Measurements from ENCODE around the gene LYSMD2.

LYSMD2 gene

DNA sequence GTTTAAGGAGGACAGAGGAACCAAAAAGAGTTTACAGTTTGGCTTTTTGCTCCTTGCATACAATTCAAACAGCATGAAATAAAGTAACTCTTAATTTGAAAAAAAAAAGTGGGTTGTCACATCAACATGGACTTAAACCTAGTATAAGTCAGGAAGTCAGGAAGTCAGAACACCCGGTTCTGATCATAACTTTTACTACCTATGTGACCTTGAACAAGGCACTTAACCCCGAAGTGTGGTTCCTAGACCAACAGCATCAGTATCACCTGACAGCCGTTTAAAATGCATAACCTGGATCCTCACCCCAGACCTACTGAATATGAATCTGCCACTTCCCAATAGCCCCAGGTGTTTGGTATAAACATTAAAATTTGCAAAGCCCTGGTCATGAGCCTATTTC lies 18.7 kb downstream of the LYSMD2 start:
- Histone ChIP-seq H3K36me3 (ENCODE audit: insufficient read depth, low read length) (0 out of 2 replicates have a peak, but pooled peaks cover 4% of the 10 kb centered on the region), H2AFZ (ENCODE audit: low read length, unreplicated experiment) (no peak overlapping the region), H3K4me3 (ENCODE audit: low read depth, low read length) (no peak overlapping the region), H3K79me2 (ENCODE audit: control insufficient read depth, insufficient read depth, low read length, unreplicated experiment) (no peaks in the 10 kb centered on the region), H3K4me1 (ENCODE audit: control insufficient read depth, insufficient read depth, low read length, unreplicated experiment) (peaks cover 12% of the 10 kb centered on the region), H3K27me3 (ENCODE audit: insufficient read depth, low read length) (no peaks in the 10 kb centered on the region), H3K27ac (ENCODE audit: low read depth, low read length) (no peak overlapping the region)

DNA sequence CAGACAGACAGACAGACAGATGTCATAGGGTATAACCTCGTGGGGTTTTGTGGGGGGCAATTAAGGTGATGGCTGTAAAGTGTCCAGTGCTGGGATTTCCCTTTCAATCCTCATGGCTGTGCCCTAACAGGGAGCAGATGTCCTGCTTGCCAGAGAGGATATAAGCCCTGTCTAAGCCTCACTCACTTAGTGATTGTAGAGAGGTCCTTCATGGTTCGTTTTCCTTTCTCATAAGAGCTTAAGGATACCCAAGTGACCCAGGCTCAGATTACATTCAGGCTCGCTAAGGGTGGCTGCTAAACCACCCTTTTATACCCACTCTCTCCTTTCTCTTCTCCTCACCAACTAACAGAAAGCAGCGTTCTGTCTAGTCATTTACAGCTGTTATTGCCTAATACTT lies 19.2 kb downstream of the LYSMD2 start:
- Histone ChIP-seq H2AFZ (ENCODE audit: low read length, unreplicated experiment) (no peak overlapping the region), H3K4me1 (ENCODE audit: control insufficient read depth, insufficient read depth, low read length, unreplicated experiment) (peaks cover 12% of the 10 kb centered on the region), H3K27me3 (ENCODE audit: insufficient read depth, low read length) (no peaks in the 10 kb centered on the region), H3K79me2 (ENCODE audit: control insufficient read depth, insufficient read depth, low read length, unreplicated experiment) (no peaks in the 10 kb centered on the region), H3K4me3 (ENCODE audit: low read depth, low read length) (no peak overlapping the region), H3K27ac (ENCODE audit: low read depth, low read length) (no peak overlapping the region), H3K36me3 (ENCODE audit: insufficient read depth, low read length) (0 out of 2 replicates have a peak, but pooled peaks cover 4% of the 10 kb centered on the region)

DNA sequence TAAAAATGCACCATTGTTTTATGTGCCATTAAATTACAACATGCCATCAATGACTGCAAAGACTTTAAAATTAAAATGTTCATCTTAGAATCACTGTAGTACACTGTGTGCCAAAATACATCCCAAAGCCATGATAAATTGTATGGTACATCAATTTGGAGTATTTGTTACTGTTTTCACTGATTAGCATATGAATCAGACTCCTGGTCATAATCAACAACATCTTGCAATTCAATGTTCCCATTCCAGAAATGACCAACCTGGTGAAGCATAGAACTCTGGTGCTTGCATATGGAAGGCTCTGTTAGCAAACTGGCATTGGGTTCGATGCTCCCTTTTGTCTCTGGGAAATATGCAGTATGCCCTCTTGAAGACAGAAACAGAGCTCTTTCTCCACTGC lies 22.5 kb downstream of the LYSMD2 start:
- Histone ChIP-seq H3K79me2 (ENCODE audit: control insufficient read depth, insufficient read depth, low read length, unreplicated experiment) (no peaks in the 10 kb centered on the region), H3K36me3 (ENCODE audit: insufficient read depth, low read length) (no peaks in the 10 kb centered on the region), H3K27ac (ENCODE audit: low read depth, low read length) (no peak overlapping the region), H3K4me3 (ENCODE audit: low read depth, low read length) (no peak overlapping the region), H3K27me3 (ENCODE audit: insufficient read depth, low read length) (no peaks in the 10 kb centered on the region), H3K4me1 (ENCODE audit: control insufficient read depth, insufficient read depth, low read length, unreplicated experiment) (no peaks in the 10 kb centered on the region), H2AFZ (ENCODE audit: low read length, unreplicated experiment) (no peak overlapping the region)

DNA sequence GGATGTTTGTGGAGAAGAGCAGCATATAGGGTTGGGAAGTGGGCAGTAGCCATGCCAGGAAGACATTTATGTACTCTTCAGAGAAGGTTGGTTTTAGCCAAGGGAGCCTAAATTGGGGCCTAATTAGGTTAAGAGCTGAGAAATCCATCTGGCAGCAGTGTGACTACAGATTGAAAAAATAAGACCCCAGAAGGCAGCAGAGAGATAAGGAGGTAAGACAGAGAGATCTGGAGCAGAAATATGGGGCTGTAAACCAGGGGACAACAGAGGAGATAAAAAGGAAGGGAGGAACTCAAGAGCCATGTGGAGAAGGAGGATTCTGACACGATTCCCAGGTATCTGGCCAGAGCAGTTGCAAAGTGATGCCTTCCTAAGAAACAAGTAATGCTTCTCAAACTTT lies 23.3 kb downstream of the LYSMD2 start:
- no peaks in the 10 kb centered on the region for H3K79me2 ChIP-seq (ENCODE audit: control insufficient read depth, insufficient read depth, low read length, unreplicated experiment)
- no peak overlapping the region for H3K27ac ChIP-seq (ENCODE audit: low read depth, low read length)
- H3K4me3 ChIP-seq (ENCODE audit: low read depth, low read length): no peak overlapping the region
- no peaks in the 10 kb centered on the region for H3K36me3 ChIP-seq (ENCODE audit: insufficient read depth, low read length)
- H2AFZ ChIP-seq (ENCODE audit: low read length, unreplicated experiment): no peak overlapping the region
- no peaks in the 10 kb centered on the region for H3K27me3 ChIP-seq (ENCODE audit: insufficient read depth, low read length)
- no peaks in the 10 kb centered on the region for H3K4me1 ChIP-seq (ENCODE audit: control insufficient read depth, insufficient read depth, low read length, unreplicated experiment)

DNA sequence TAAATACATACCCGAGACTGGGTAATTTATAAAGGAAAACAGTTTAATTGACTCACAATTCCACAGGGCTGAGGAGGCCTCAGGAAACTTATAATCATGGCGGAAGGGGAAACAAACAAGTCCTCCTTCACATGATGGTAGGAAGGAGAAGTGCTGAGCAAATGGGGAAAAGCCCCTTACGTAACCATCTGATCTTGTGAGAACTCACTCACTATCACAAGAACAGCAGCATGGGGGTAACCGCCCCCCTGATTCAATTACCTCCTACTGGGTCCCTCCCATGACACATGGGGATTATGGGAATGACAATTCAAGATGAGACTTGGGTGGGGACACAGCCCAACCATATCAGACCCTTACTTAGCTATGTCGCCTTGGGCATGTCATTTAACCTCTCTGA lies 28.4 kb downstream of the LYSMD2 start:
- Histone ChIP-seq H3K27me3 (ENCODE audit: insufficient read depth, low read length) (peaks cover 12% of the 10 kb centered on the region; the same call in 1 of the 2 replicates), H3K27ac (ENCODE audit: low read depth, low read length) (no peak overlapping the region), H3K4me1 (ENCODE audit: control insufficient read depth, insufficient read depth, low read length, unreplicated experiment) (no peaks in the 10 kb centered on the region), H3K4me3 (ENCODE audit: low read depth, low read length) (no peak overlapping the region), H3K36me3 (ENCODE audit: insufficient read depth, low read length) (no peaks in the 10 kb centered on the region), H3K79me2 (ENCODE audit: control insufficient read depth, insufficient read depth, low read length, unreplicated experiment) (no peaks in the 10 kb centered on the region), H2AFZ (ENCODE audit: low read length, unreplicated experiment) (no peak overlapping the region)

DNA sequence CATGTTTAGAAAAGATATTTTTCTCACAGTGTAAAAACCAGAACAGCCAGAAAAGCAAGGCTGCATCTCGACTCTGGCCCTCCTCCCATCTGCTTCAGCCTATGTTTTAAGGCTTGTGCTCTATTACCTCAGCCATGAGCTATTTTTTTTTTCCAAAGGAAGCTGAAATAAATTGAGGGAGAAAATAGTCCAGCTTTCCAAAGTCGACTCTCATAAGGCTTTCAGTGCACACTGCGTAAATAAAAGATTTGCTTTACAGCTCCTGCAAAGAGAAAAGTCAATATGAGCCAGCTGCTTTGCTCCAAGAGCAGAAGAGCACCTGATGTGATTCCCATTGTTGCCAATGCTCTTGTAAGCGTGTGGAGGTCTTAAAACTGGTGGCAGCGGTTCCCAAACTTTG lies 29.4 kb downstream of the LYSMD2 start:
- Histone ChIP-seq H3K79me2 (ENCODE audit: control insufficient read depth, insufficient read depth, low read length, unreplicated experiment) (no peaks in the 10 kb centered on the region), H3K27me3 (ENCODE audit: insufficient read depth, low read length) (peaks cover 21% of the 10 kb centered on the region), H3K4me1 (ENCODE audit: control insufficient read depth, insufficient read depth, low read length, unreplicated experiment) (no peaks in the 10 kb centered on the region), H3K27ac (ENCODE audit: low read depth, low read length) (no peak overlapping the region), H3K4me3 (ENCODE audit: low read depth, low read length) (no peak overlapping the region), H2AFZ (ENCODE audit: low read length, unreplicated experiment) (no peak overlapping the region), H3K36me3 (ENCODE audit: insufficient read depth, low read length) (no peaks in the 10 kb centered on the region)

DNA sequence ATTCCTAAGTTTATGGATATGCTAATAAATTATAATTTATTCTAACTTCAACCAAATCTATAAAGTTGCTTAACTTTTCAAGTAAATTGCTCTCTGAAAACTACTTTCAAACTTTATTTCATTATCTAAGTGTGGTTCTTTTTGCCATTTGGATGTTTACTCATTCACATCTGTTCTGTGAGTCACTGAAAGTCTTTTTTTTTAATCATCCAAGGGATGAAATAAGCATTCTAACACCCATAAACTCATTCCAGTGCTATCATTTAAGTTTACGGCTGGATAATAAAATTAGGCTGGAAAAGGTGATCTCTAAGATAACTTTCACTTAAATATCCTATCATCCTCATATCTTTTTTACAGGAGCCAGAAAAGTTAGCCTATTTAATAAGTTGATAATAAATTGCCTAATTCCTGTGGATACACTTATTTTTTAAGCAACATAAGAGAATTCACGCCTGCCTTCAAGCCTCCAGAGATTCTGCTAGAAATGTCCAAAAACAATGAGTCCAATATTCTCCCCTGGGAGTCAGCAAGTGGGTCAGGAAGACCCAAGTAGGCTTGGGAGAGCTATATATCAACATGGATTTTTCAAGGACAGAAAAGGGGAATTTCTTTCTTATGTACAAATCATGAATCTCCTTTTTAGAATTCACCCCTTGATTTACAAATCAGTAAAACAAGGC lies 30.4 kb downstream of the LYSMD2 start:
- Histone ChIP-seq H3K36me3 (ENCODE audit: insufficient read depth, low read length) (no peaks in the 10 kb centered on the region), H3K4me1 (ENCODE audit: control insufficient read depth, insufficient read depth, low read length, unreplicated experiment) (no peaks in the 10 kb centered on the region), H2AFZ (ENCODE audit: low read length, unreplicated experiment) (no peak overlapping the region), H3K27me3 (ENCODE audit: insufficient read depth, low read length) (peaks cover 28% of the 10 kb centered on the region), H3K79me2 (ENCODE audit: control insufficient read depth, insufficient read depth, low read length, unreplicated experiment) (no peaks in the 10 kb centered on the region), H3K4me3 (ENCODE audit: low read depth, low read length) (no peak overlapping the region), H3K27ac (ENCODE audit: low read depth, low read length) (no peak overlapping the region)

DNA sequence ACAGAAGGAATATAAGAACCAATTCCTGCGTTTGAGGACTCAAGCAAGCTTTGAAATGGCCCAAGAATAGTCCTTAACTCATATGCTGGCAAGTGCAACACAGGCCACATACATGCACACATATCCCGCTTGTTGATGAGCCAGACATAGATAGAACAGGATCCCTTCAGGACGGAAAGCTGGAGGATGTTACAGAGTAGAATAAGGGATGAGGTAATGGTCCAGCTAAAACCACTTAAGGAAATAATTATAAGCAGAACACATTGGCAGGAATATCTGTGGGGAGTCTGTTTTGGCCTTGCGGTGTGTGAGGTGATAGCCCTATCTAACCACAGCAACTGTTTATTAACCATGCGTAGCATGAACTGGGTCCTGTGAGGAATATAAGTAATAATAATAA lies 31.2 kb downstream of the LYSMD2 start:
- Histone ChIP-seq H3K79me2 (ENCODE audit: control insufficient read depth, insufficient read depth, low read length, unreplicated experiment) (no peaks in the 10 kb centered on the region), H3K27me3 (ENCODE audit: insufficient read depth, low read length) (peaks cover 31% of the 10 kb centered on the region), H3K4me3 (ENCODE audit: low read depth, low read length) (no peak overlapping the region), H3K36me3 (ENCODE audit: insufficient read depth, low read length) (no peaks in the 10 kb centered on the region), H3K27ac (ENCODE audit: low read depth, low read length) (no peak overlapping the region), H2AFZ (ENCODE audit: low read length, unreplicated experiment) (no peak overlapping the region), H3K4me1 (ENCODE audit: control insufficient read depth, insufficient read depth, low read length, unreplicated experiment) (no peaks in the 10 kb centered on the region)

DNA sequence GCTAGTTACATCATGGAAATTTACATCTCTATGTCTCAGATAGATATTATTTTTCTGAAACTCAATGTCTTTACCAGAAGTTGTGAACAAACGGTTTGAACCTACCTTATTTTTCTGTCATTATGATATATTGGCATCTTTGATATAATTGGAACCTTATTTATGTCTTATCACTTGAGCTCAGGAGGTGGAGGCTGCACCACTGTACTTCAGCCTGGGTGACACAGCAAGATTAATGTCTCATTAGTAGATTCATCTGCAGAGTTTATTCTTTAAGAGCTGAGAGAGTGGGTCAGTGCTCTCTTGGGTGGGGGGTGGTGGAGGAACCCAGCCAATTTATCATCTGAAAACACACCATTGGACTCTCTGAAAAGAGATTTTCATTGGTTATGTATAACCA lies 34.7 kb downstream of the LYSMD2 start:
- no peaks in the 10 kb centered on the region for H3K4me1 ChIP-seq (ENCODE audit: control insufficient read depth, insufficient read depth, low read length, unreplicated experiment)
- no peaks in the 10 kb centered on the region for H3K79me2 ChIP-seq (ENCODE audit: control insufficient read depth, insufficient read depth, low read length, unreplicated experiment)
- no peak overlapping the region for H3K27ac ChIP-seq (ENCODE audit: low read depth, low read length)
- no peak overlapping the region for H3K4me3 ChIP-seq (ENCODE audit: low read depth, low read length)
- no peak overlapping the region for H2AFZ ChIP-seq (ENCODE audit: low read length, unreplicated experiment)
- no peaks in the 10 kb centered on the region for H3K36me3 ChIP-seq (ENCODE audit: insufficient read depth, low read length)
- H3K27me3 ChIP-seq (ENCODE audit: insufficient read depth, low read length): peaks cover 65% of the 10 kb centered on the region

DNA sequence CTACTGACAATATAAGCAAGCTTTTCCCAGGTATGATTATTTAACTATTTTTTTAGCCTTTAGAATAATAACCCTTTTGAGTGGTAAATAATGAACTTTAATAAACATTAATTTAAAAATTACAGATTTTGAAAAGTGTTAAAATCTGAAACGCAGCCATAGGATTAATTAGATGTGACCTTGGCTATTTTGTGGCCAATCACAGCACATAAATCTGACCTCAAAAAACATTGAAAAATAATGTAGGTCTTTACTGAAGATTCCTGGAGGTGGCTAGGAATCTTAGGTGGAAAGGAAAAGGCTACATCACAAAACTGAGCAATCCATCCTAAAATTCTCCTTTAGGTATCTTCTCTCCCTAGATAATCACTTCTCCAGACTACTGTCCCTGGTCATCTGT lies 38.1 kb downstream of the LYSMD2 start:
- Histone ChIP-seq H3K27ac (ENCODE audit: low read depth, low read length) (no peak overlapping the region), H3K27me3 (ENCODE audit: insufficient read depth, low read length) (peaks cover 72% of the 10 kb centered on the region), H3K36me3 (ENCODE audit: insufficient read depth, low read length) (no peaks in the 10 kb centered on the region), H3K79me2 (ENCODE audit: control insufficient read depth, insufficient read depth, low read length, unreplicated experiment) (no peaks in the 10 kb centered on the region), H3K4me3 (ENCODE audit: low read depth, low read length) (no peak overlapping the region), H3K4me1 (ENCODE audit: control insufficient read depth, insufficient read depth, low read length, unreplicated experiment) (no peaks in the 10 kb centered on the region), H2AFZ (ENCODE audit: low read length, unreplicated experiment) (no peak overlapping the region)

DNA sequence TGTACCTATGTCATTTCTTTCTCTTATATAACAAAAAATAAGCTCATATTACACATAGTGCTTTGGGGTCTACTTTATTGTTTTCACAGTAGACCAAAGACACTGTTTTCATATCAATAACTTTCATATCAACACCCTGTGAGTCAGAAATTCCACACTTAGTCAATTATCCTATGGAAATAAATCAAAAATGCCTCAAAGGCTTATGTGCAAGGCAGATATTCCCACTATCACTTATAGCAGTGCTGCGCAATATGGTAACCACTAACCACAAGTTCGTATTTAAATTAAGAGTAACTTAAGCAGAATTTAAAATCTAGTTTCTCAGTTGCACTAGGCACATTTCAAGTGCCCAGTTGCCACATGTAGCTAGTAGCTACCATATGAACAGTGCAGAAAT lies 40.3 kb downstream of the LYSMD2 start:
- no peaks in the 10 kb centered on the region for H3K79me2 ChIP-seq (ENCODE audit: control insufficient read depth, insufficient read depth, low read length, unreplicated experiment)
- H3K36me3 ChIP-seq (ENCODE audit: insufficient read depth, low read length): no peaks in the 10 kb centered on the region
- H2AFZ ChIP-seq (ENCODE audit: low read length, unreplicated experiment): no peak overlapping the region
- peaks cover 75% of the 10 kb centered on the region for H3K27me3 ChIP-seq (ENCODE audit: insufficient read depth, low read length)
- H3K4me3 ChIP-seq (ENCODE audit: low read depth, low read length): no peak overlapping the region
- H3K27ac ChIP-seq (ENCODE audit: low read depth, low read length): no peak overlapping the region
- H3K4me1 ChIP-seq (ENCODE audit: control insufficient read depth, insufficient read depth, low read length, unreplicated experiment): no peaks in the 10 kb centered on the region

All from ACC112 (cell line).